Right lobe of liver (tissue), 4 donors: ENCODE measurements around the gene REST.

ENCODE experiments used
- CTCF ChIP-seq, 4 donors: fragments of 200-600 bp in 3 of 4; fragments of 450-650 bp in 1 of 4; IDR thresholded peaks; one replicate each; pipeline versions ENCODE4 v1.5.1 to v1.8.0; 2016 to 2022; ENCODE audit warnings: antibody characterized with exemption in 4 of 4, mild to moderate bottlenecking in 2 of 4
- POLR2A ChIP-seq: fragments of 450-650 bp; IDR thresholded peaks from one replicate; pipeline ENCODE4 v1.6.1; 2017; ENCODE audit warnings: antibody characterized with exemption, mild to moderate bottlenecking
- donor health status: DM: no; HTN: no; CAD: no.
- donor health status: DM: no; HTN: no; CAD: no.
- donor health status: DM: no; HTN: yes; CAD: no.

- no peak for TF ChIP-seq CTCF (IDR thresholded peaks at IDR 0.05)
- no peak for TF ChIP-seq POLR2A
Measured at GRCh38 chr4:57013543-57014120, 105.9 kb downstream of the REST start.
